IPS DF 6.9 (cell line): ENCODE measurements around the gene PRDM7.

Experiments used
- DNase-seq: peaks from one replicate; pipeline ENCODE4 v3.0.0-alpha.2; 2013; ENCODE audit warnings: low read depth, low spot score
- H3K27ac ChIP-seq: one replicate; pipeline ENCODE4 v1.5.1; 2013; ENCODE audit warnings: low read length, control low read depth
- H3K27me3 ChIP-seq: 2 replicates; pipeline ENCODE4 v1.6.1; 2013; ENCODE audit warnings: mild to moderate bottlenecking, low read length; ENCODE audit not compliant: control insufficient read depth, insufficient read depth
- H3K36me3 ChIP-seq: 2 replicates; pipeline ENCODE4 v1.6.1; 2013; ENCODE audit warnings: low read length; ENCODE audit not compliant: control insufficient read depth, insufficient read depth
- H3K4me1 ChIP-seq: 2 replicates; pipeline ENCODE4 v1.6.1; 2013; ENCODE audit warnings: low read length; ENCODE audit not compliant: control insufficient read depth, insufficient read depth
- H3K4me3 ChIP-seq: 2 replicates; pipeline ENCODE4 v1.5.1; 2013; ENCODE audit warnings: mild to moderate bottlenecking, low read length
- H3K9me3 ChIP-seq: 2 replicates; pipeline ENCODE4 v1.6.1; 2013; ENCODE audit warnings: low read length, inconsistent platforms; ENCODE audit not compliant: control insufficient read depth, insufficient read depth
- WGBS: extraction: QIAGEN DNeasy Blood & Tissue Kit; methylation state at CpG from one replicate; pipeline ENCODE4 v1.1.7; 2013; ENCODE audit warnings: mixed read lengths, missing lambda C conversion rate; ENCODE audit not compliant: insufficient read length, insufficient coverage; 5-methylcytosine and 5-hydroxymethylcytosine counted together

The PRDM7 gene

DNA sequence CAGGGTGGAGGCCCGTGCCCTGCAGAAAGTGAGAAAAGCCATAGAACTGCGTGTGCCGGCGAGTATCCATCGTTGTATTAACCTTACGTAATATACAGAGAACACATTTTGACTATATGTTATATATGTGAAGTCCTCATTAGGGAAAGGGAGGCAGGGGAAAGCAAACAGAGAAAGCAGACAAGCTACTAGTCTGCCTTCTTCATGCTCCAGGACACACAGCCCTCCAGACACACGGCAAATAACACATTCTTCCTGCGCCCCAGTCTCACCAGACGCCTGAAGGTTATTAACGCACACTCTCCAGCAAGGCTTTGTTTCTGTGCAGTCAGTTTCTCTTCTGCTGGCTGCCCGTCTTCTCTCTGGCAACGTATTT is 28.8 kb downstream of the PRDM7 start:
- DNase-seq: no peak
- WGBS: no CpG with 5 or more reads among the region's 12 CpGs
- Histone ChIP-seq H3K27me3 (no peaks in the 10 kb centered on the region), H3K9me3 (no peaks in the 10 kb centered on the region), H3K36me3 (no peaks in the 10 kb centered on the region), H3K27ac (no peak overlapping the region), H3K4me1 (peaks cover 3% of the 10 kb centered on the region; the same call in 1 of the 2 replicates), H3K4me3 (no peak overlapping the region)

DNA sequence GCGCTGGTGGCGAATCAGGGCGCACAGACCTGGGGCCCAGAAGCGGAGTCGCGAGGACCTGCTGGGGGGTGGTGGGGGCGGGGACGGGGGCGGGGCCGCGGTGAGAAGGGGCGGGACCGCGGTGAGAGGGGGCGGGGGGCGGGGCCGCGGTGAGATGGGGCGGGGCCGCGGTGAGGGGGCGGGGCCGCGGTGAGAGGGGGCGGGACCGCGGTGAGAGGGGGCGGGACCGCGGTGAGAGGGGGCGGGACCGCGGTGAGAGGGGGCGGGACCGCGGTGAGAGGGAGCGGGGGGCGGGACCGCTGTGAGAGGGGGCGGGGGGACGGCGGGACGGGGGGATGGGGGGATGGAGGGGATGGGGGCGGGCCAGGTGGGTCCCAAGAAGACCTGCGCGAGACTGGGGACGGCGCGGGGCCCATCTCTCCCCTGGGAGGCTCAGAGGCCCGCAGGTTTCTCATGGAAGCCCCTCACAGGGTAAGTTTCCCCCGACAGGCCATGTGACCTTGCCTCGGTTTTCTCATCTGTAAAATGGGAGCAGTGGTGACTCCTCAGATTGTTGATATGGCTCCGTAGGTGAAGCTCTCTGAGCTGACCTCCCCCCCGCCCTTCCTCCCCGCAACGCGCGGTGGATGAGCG is 29.3 kb downstream of the PRDM7 start:
- DNase-seq: no peak
- no CpG with 5 or more reads among the region's 59 CpGs for WGBS

DNA sequence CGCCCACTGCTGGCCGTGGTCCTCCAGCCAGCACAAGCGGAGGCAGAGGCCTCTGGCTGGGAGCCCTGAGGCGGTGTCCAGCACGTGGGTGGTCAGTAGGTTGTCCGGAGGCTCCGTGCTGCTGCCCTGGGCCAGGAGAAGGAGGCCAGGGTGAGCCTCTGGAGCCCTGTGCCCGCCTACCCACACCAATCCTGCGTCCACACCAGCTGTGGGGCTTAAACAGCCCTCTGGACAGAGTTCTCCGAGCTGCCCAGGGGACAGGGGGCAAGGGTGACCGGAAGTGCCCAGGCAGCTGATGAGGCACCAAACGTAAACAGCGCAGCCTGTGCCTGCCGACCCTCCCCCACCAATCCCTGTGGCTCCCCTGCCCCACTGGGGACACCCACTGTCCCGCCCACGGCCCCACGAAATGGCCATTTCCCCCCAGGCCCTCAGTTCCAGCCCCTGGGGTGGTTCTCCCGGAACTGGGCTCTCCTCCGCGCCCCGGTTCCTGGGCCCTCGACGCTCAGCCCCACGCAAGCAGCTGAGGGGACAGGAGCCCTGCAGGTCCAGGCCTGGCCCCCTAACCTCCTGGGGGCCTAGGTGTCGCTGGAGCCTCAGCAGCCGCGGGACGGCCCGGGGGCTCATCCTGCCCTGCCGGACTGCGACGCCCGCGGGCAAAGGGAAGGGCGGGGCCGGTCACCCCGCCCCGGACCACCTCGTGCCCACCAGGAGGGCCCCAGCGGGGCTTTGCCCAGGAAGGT is 30.0 kb downstream of the PRDM7 start:
- no CpG with 5 or more reads among the region's 40 CpGs for WGBS
- Histone ChIP-seq H3K9me3 (no peaks in the 10 kb centered on the region), H3K27ac (no peak overlapping the region), H3K4me1 (peaks cover 3% of the 10 kb centered on the region; the same call in 1 of the 2 replicates), H3K4me3 (peak overlapping the region; percentile 57; the same call in 1 of the 2 replicates), H3K27me3 (no peaks in the 10 kb centered on the region), H3K36me3 (no peaks in the 10 kb centered on the region)
- DNase-seq: no peak

More for the DNA sequence above, 29.3 kb downstream of the PRDM7 start:
- Histone ChIP-seq H3K4me1 (peaks cover 3% of the 10 kb centered on the region; the same call in 1 of the 2 replicates), H3K27me3 (no peaks in the 10 kb centered on the region), H3K27ac (no peak overlapping the region), H3K36me3 (no peaks in the 10 kb centered on the region), H3K4me3 (peak overlapping the region; percentile 57; the same call in 1 of the 2 replicates), H3K9me3 (no peaks in the 10 kb centered on the region)

DNA sequence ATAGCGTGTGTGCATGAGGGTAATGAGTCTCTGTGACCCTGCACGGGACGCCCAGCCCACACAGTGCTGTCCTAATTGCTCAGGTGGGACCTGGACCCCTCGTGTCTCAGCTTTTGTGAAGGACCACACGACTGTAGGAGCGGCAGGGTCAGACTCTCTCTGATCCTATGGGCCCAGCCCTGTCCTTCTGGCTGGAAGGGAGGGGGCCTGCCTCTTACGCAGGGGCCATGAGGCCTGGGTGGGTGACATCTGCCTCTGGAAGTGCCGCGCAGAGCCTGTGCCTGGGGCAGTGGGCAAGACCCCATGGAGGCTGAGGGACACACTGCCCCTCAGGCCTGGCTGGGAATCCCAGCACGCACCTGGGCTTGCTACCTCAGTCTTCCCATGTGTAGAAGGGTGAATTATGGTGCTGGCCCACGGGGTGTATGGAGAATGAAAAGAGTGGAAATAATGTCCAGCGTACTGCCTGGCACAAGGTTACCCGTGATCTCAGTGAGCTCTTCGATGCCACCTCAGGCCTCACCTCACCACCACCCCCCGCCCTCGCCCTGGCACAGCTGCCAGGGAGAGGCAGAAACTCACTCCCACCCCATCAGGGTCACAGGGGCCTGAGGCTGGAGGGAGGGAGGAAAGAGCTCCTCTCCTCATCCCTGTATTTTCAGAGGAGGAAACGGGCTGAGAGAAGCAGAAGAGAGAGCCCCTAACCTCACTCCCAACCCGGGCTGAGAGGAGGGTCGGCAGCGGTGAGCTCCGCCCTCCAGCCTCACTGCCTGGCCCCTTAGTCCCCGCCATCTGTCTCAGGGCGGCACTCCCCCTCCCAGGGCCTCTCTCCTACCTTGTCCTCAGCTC is 30.8 kb downstream of the PRDM7 start:
- no peaks in the 10 kb centered on the region for H3K9me3 ChIP-seq
- peak; percentile 74 for DNase-seq
- no peak overlapping the region for H3K27ac ChIP-seq
- no peaks in the 10 kb centered on the region for H3K27me3 ChIP-seq
- no CpG with 5 or more reads among the region's 23 CpGs for WGBS
- H3K4me3 ChIP-seq: no peak overlapping the region; the same call in 1 of the 2 replicates
- no peaks in the 10 kb centered on the region for H3K36me3 ChIP-seq
- H3K4me1 ChIP-seq: peaks cover 3% of the 10 kb centered on the region; the same call in 1 of the 2 replicates

DNA sequence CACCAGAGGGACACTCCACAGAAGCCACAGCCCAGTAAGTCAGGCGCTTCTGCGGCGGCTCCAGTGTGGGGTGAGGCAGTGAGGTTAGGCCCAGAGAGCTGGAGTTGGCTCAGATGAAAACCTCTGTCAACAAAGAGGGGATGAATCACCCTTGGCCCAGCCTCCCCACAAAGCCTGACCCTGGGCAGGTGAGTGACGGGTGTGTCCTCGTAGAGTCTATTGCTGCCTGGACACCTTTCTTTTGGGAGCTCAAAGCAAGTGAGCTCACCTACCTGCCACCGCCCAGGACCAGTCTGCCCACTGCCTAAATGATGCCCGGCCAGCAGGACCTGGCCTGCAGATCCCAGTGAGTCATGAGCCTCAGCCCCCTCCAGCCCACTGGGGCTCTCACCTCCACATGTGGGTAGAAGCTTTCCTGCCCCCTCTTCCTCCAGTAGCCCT is 33.0 kb downstream of the PRDM7 start:
- Histone ChIP-seq H3K27me3 (no peaks in the 10 kb centered on the region), H3K4me3 (no peak overlapping the region), H3K9me3 (no peaks in the 10 kb centered on the region), H3K36me3 (peaks cover 5% of the 10 kb centered on the region; the same call in 1 of the 2 replicates), H3K4me1 (peaks cover 3% of the 10 kb centered on the region; the same call in 1 of the 2 replicates), H3K27ac (no peak overlapping the region)
- WGBS: no CpG with 5 or more reads among the region's 7 CpGs
- DNase-seq: no peak

DNA sequence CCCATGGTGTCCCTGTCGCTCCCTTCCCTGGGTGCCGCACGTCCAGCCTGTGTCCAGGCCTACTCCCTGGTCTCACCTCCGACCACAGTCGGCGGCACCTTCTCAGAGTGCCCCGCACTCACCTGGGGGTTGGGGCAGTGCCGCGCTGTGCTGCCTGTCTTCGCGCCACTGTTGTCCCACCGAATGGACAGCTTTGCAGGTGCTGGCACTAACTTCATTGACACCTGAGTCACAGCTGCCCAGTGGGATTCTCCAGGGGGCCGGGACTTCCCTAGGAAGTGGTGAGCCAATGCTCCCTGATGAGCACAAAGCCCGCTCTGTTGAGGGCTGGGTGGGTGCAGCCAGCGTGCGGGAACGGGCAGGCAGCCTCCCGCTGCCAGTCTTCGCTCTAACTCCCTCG is 33.6 kb downstream of the PRDM7 start:
- Histone ChIP-seq H3K4me3 (no peak overlapping the region), H3K27ac (no peak overlapping the region), H3K36me3 (peaks cover 5% of the 10 kb centered on the region; the same call in 1 of the 2 replicates), H3K9me3 (no peaks in the 10 kb centered on the region), H3K27me3 (no peaks in the 10 kb centered on the region), H3K4me1 (peaks cover 3% of the 10 kb centered on the region; the same call in 1 of the 2 replicates)
- WGBS: no CpG with 5 or more reads among the region's 20 CpGs
- no peak for DNase-seq

DNA sequence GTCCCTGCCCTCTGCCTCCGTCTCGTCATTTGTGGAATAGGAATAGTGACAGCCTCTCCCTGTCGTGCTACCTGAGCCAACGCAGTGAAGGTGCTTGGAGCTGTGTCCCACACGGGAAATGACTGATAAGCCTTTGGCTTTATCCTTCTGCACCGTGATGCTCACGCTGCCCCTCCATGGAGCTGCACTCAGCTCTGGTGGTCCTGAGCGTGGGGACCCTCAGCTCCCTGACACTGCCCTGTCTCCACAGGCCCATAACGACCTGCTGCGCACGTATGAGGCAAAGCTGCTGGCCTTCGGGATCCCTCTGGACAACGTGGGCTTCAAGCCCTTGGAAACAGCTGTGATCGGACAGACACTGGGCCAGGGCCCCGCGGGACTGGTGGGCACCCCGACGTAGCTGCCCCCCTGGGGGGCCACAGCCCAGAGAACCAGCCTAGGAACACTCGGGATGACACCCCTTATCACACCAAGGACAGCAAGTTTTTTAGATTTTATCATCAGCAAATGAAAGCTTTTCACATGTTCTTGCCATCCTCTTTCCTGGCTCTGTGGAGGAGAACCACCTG is 34.1 kb downstream of the PRDM7 start:
- DNase-seq: no peak
- H3K27ac ChIP-seq: no peak overlapping the region
- no peaks in the 10 kb centered on the region for H3K27me3 ChIP-seq
- peaks cover 3% of the 10 kb centered on the region; the same call in 1 of the 2 replicates for H3K4me1 ChIP-seq
- no peak overlapping the region for H3K4me3 ChIP-seq
- H3K9me3 ChIP-seq: no peaks in the 10 kb centered on the region
- WGBS: no CpG with 5 or more reads among the region's 19 CpGs
- H3K36me3 ChIP-seq: peaks cover 8% of the 10 kb centered on the region; the same call in 1 of the 2 replicates

DNA sequence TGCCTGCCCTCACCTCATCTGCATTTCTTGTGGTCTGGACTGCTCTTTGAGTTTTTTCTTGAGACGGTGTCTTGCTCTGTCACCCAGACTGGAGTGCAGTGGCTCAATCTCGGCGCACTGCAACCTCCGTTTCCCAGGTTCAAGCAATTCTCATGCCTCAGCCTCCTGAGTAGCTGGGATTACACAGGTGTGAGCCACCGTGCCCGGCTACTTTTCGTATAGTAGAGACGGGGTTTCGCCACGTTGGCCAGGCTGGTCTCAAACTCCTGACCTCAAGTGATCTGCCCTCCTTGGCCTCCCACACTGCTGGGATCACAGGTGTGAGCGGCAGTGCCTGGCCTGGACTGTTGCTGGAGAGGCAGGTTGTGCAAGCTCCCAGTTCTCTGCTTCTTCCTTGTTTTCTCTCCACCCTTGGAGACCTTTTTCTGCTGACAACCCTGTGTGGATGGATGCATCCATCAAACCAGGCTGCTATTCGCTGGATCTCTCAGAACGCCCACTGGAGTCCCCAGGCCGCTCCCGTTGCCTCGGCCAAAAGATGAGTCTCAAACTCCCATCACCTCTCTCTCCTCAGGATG is 35.1 kb downstream of the PRDM7 start:
- peaks cover 14% of the 10 kb centered on the region; the same call in 1 of the 2 replicates for H3K36me3 ChIP-seq
- no peak overlapping the region for H3K4me3 ChIP-seq
- H3K9me3 ChIP-seq: no peaks in the 10 kb centered on the region
- no peaks in the 10 kb centered on the region for H3K27me3 ChIP-seq
- H3K27ac ChIP-seq: no peak overlapping the region
- peaks cover 2% of the 10 kb centered on the region; the same call in 1 of the 2 replicates for H3K4me1 ChIP-seq
- no CpG with 5 or more reads among the region's 16 CpGs for WGBS
- no peak for DNase-seq

DNA sequence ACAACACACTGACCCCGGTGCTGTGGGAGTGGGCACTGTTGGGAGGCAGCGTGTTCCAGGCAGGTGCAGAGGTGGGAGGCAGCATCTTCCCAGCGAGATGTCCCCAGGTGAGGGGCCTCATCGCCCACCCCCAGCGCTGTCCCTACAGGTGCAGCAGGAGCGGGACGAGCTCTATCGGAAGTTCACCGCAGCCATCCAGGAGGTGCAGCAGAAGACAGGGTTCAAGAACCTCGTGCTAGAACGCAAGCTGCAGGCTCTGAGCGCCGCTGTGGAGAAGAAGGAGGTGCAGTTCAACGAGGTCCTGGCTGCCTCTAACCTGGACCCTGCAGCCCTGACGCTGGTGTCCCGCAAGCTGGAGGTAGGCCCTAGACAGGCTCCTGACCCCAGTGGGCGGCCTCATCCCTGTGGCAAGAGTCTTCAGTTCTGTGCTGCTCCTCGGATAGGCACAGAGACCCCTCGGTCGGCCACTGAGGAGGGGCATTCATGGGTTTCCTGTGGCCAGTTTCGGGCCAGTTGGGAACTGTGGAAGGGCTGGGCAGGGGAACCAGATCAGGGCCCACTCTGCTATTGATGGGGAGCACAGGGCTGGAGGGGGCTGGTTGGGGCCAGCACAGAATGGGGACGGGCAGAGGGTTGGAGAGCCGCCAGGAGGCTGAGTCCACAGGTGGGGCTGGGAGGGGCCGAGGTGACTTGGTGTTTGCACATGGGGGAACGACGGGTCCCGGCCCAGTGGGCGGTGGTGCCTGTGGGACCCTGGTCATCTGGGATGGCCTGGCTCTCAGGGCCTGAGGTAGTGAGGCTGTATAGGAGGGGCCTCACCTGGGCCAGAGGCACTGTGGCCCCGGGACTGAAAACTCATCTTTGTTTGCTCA is 36.7 kb downstream of the PRDM7 start:
- H3K4me3 ChIP-seq: no peak overlapping the region
- no peak overlapping the region for H3K27ac ChIP-seq
- H3K9me3 ChIP-seq: no peaks in the 10 kb centered on the region
- no peak for DNase-seq
- no peaks in the 10 kb centered on the region for H3K27me3 ChIP-seq
- peaks cover 2% of the 10 kb centered on the region; the same call in 1 of the 2 replicates for H3K4me1 ChIP-seq
- H3K36me3 ChIP-seq: peaks cover 21% of the 10 kb centered on the region; the same call in 1 of the 2 replicates
- no CpG with 5 or more reads among the region's 29 CpGs for WGBS
